Measurements from ENCODE around the gene OR6B2.

DNA sequence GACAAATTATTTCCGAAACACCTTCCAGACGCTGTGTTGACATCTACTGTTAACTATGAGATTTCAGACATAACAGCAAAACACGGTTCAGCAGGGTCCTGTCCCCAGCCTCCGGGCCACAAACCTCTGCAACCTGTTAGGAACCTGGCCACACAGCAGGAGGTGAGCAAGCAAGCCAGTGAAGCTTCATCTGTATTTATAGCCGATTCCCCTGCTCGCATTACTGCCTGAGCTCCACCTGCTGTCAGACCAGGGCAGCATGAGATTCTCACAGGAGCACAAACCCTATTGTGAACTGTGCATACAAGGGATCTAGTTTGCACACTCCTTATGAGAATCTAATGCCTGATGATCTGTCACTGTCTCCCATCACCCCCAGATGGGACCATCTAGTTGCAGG lies 36.1 kb downstream of the OR6B2 start:
- TF ChIP-seq, protein P1, sequence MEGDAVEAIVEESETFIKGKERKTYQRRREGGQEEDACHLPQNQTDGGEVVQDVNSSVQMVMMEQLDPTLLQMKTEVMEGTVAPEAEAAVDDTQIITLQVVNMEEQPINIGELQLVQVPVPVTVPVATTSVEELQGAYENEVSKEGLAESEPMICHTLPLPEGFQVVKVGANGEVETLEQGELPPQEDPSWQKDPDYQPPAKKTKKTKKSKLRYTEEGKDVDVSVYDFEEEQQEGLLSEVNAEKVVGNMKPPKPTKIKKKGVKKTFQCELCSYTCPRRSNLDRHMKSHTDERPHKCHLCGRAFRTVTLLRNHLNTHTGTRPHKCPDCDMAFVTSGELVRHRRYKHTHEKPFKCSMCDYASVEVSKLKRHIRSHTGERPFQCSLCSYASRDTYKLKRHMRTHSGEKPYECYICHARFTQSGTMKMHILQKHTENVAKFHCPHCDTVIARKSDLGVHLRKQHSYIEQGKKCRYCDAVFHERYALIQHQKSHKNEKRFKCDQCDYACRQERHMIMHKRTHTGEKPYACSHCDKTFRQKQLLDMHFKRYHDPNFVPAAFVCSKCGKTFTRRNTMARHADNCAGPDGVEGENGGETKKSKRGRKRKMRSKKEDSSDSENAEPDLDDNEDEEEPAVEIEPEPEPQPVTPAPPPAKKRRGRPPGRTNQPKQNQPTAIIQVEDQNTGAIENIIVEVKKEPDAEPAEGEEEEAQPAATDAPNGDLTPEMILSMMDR (IDR thresholded peaks at IDR 0.05) = no peak
- no peak for TF ChIP-seq POLR2A (IDR thresholded peaks at IDR 0.05)

All from right lobe of liver (tissue), 4 donors.